ELF-1 (cell line): ENCODE results near the gene FOXP1.

ENCODE experiments used
- DNase-seq: peaks from one replicate; pipeline ENCODE4 v3.0.0-alpha.2; 2016; ENCODE audit warnings: low read depth, low spot score

Gene FOXP1

GRCh38 chr3:71078723-71079525 is 504.6 kb downstream of the FOXP1 start:
- DNase-seq, result no peak

- no peak for DNase-seq
Measured at GRCh38 chr3:71078199-71078598, 505.3 kb downstream of the FOXP1 start.

- no peak for DNase-seq
Measured at GRCh38 chr3:71077070-71077469, 506.5 kb downstream of the FOXP1 start.

GRCh38 chr3:71076361-71077002 is 507.0 kb downstream of the FOXP1 start:
- no peak for DNase-seq

GRCh38 chr3:71075494-71075893 is 508.0 kb downstream of the FOXP1 start:
- no peak for DNase-seq

GRCh38 chr3:71074423-71074822 is 509.1 kb downstream of the FOXP1 start:
- DNase-seq, result no peak

- no peak for DNase-seq
Measured at GRCh38 chr3:71072986-71073385, 510.5 kb downstream of the FOXP1 start.

GRCh38 chr3:71072287-71072686 is 511.2 kb downstream of the FOXP1 start:
- DNase-seq, result no peak

- DNase-seq, result no peak
Measured at GRCh38 chr3:71070497-71071463, 512.7 kb downstream of the FOXP1 start.

GRCh38 chr3:71069797-71070196 is 513.7 kb downstream of the FOXP1 start:
- peak; percentile 50 for DNase-seq

GRCh38 chr3:71067977-71068654 is 515.4 kb downstream of the FOXP1 start:
- no peak for DNase-seq

GRCh38 chr3:71066849-71067261 is 516.7 kb downstream of the FOXP1 start:
- no peak for DNase-seq

- no peak for DNase-seq
Measured at GRCh38 chr3:71066356-71066755, 517.2 kb downstream of the FOXP1 start.

GRCh38 chr3:71065764-71066013 is 517.8 kb downstream of the FOXP1 start:
- no peak for DNase-seq

GRCh38 chr3:71064956-71065763 is 518.4 kb downstream of the FOXP1 start:
- peak; percentile 79 for DNase-seq

- DNase-seq, result peak; percentile 63
Measured at GRCh38 chr3:71064291-71064955, 519.1 kb downstream of the FOXP1 start.

- peak; percentile 68 for DNase-seq
Measured at GRCh38 chr3:71063773-71064290, 519.7 kb downstream of the FOXP1 start.

GRCh38 chr3:71062952-71063772 is 520.4 kb downstream of the FOXP1 start:
- DNase-seq, result no peak
